Measurements from ENCODE around the gene KIF23.

KIF23 gene

DNA sequence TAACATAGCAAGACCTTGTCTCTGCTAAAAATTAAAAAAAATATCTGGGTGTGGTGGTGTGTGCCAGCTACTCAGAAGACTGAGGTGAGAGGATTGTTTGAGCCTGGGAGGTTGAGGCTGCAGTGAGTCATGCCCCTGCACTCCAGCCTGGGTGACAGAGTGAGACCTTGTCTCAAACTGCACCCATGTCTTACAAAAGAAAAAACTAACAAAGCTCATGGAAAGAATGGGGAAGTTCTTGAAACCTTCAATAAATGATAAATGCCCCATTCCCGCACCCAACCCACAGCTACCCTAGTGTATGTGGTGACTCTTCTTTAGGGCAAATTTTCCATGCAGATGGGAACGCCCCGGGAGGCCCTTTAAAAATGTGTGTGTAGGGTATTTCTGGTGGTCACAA, 66.8 kb downstream of the KIF23 start:
- DNase-seq (ENCODE audit: low read depth): no peak
- H3K4me3 ChIP-seq (ENCODE audit: control insufficient read depth, low read depth, low read length): no peak overlapping the region
- TF ChIP-seq CTCF (IDR thresholded peaks at IDR 0.05; ENCODE audit: control insufficient read depth, insufficient read depth, low read depth, low read length, missing control alignments): no peak

- TF ChIP-seq CTCF (IDR thresholded peaks at IDR 0.05; ENCODE audit: control insufficient read depth, insufficient read depth, low read depth, low read length, missing control alignments): no peak
- no peak for DNase-seq (ENCODE audit: low read depth)
- H3K4me3 ChIP-seq (ENCODE audit: control insufficient read depth, low read depth, low read length): no peak overlapping the region
Measured at GRCh38 chr15:69482686-69483256, 68.6 kb downstream of the KIF23 start.

- DNase-seq (ENCODE audit: low read depth): no peak
- no peak for TF ChIP-seq CTCF (IDR thresholded peaks at IDR 0.05; ENCODE audit: control insufficient read depth, insufficient read depth, low read depth, low read length, missing control alignments)
Measured at GRCh38 chr15:69484837-69485236, 70.7 kb downstream of the KIF23 start.

DNA sequence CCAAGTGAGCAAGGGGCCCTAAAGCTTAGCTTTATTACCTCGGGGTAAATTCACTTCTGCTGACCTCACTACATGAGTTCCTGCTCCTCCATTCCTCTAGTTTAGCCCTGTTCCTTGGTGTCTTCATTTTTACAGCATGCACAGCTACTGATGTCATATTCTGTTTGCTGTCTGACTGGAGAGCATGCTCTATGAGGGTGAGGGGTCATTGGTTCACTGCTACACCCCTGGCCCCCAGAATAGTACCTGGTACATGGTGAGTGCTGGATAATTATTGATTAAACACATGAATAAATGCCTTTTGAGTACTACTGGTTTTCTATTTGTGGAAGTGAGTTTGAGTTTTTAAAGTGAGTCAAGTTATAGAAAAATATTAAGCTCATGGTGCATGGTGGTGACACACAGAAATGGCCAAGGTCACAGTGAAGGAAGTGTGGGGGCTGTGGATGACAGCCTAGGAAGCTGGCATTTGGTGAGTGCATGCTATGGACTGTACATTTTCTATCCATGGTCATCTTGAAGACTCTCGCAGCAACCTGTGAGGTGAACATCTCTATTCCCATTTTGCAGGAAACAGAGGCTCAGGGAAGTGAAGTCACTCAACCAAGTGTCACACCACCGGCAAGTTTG, 72.4 kb downstream of the KIF23 start:
- no peak overlapping the region for H3K4me3 ChIP-seq (ENCODE audit: control insufficient read depth, low read depth, low read length)
- DNase-seq (ENCODE audit: low read depth): no peak
- no peak for TF ChIP-seq CTCF (IDR thresholded peaks at IDR 0.05; ENCODE audit: control insufficient read depth, insufficient read depth, low read depth, low read length, missing control alignments)

More at GRCh38 chr15:69484837-69485236, 70.7 kb downstream of the KIF23 start:
- no peak overlapping the region for H3K4me3 ChIP-seq (ENCODE audit: control insufficient read depth, low read depth, low read length)

DNA sequence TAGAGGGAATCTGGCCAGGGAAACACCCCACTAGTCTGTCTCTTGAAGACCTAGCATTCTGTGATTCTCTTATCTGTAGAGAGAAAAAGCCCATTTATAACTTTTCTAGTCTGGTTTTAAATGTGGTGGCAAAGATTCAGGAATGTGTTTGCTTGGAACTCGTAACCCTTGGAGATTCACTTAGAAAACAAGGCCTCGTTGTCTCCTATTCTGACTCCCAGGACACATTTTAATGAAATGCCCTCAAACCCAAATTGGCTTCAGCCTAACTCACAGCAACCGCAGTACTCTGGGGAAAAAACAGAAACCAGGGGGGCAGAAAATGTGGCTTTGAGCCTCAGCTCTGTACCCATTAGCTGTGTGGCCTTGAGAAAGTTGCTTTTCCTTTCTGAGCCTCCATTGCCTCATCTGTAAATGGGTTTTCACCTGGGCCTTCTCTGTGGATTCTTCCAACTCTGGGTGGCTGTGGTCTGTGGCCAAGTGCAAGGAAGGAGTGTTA, 75.0 kb downstream of the KIF23 start:
- no peak for DNase-seq (ENCODE audit: low read depth)
- H3K4me3 ChIP-seq (ENCODE audit: control insufficient read depth, low read depth, low read length): no peak overlapping the region
- no peak for TF ChIP-seq CTCF (IDR thresholded peaks at IDR 0.05; ENCODE audit: control insufficient read depth, insufficient read depth, low read depth, low read length, missing control alignments)

- TF ChIP-seq CTCF (IDR thresholded peaks at IDR 0.05; ENCODE audit: control insufficient read depth, insufficient read depth, low read depth, low read length, missing control alignments): no peak
- H3K4me3 ChIP-seq (ENCODE audit: control insufficient read depth, low read depth, low read length): no peak overlapping the region
- DNase-seq (ENCODE audit: low read depth): no peak
Measured at GRCh38 chr15:69490356-69491037, 76.3 kb downstream of the KIF23 start.

Measured in AG09309 (cell line).